ENCODE results near the gene CRIP2. TPM values are rescaled to one million over a fixed set of nuclear protein-coding genes. Genes with fewer than 3 reads are reported as not detected.

The CRIP2 gene
- total RNA-seq, 1 donor from 2014 or later = 88.0 TPM

GRCh38 chr14:105458571-105458970 lies 16.1 kb upstream of the CRIP2 start:
- no peak for FAIRE-seq
- DNase-seq (ENCODE audit: low spot score in 2 of 2) = no peak

- no peak for DNase-seq (ENCODE audit: low spot score in 2 of 2)
- FAIRE-seq = no peak
Observed at GRCh38 chr14:105460116-105460515, 14.5 kb upstream of the CRIP2 start.

- FAIRE-seq (no peak), DNase-seq (ENCODE audit: low spot score in 2 of 2) (no peak)
Observed at GRCh38 chr14:105460616-105461015, 14.0 kb upstream of the CRIP2 start.

GRCh38 chr14:105461903-105462302 lies 12.7 kb upstream of the CRIP2 start:
- no peak for FAIRE-seq
- no peak for DNase-seq (ENCODE audit: low spot score in 2 of 2)

GRCh38 chr14:105464501-105464900 lies 10.1 kb upstream of the CRIP2 start:
- no peak for FAIRE-seq
- DNase-seq (ENCODE audit: low spot score in 2 of 2) = no peak

GRCh38 chr14:105465209-105466031 lies 9.2 kb upstream of the CRIP2 start:
- DNase-seq (ENCODE audit: low spot score in 2 of 2) (peak; percentile 41 to 55), FAIRE-seq (no peak)

GRCh38 chr14:105466531-105467248 lies 7.9 kb upstream of the CRIP2 start:
- DNase-seq (ENCODE audit: low spot score in 2 of 2) = no peak
- FAIRE-seq = no peak

GRCh38 chr14:105467249-105467941 lies 7.2 kb upstream of the CRIP2 start:
- DNase-seq (ENCODE audit: low spot score in 2 of 2) = peak in 1 of 2 donors; percentile 36

GRCh38 chr14:105467942-105468471 lies 6.6 kb upstream of the CRIP2 start:
- no peak for DNase-seq (ENCODE audit: low spot score in 2 of 2)
- FAIRE-seq = no peak

More at GRCh38 chr14:105467249-105467941, 7.2 kb upstream of the CRIP2 start:
- FAIRE-seq = no peak

- peak; percentile 40 to 53 for DNase-seq (ENCODE audit: low spot score in 2 of 2)
- FAIRE-seq = no peak
Observed at GRCh38 chr14:105468621-105469241, 5.9 kb upstream of the CRIP2 start.

GRCh38 chr14:105469456-105470349 lies 4.9 kb upstream of the CRIP2 start:
- FAIRE-seq = no peak
- DNase-seq (ENCODE audit: low spot score in 2 of 2) = no peak

GRCh38 chr14:105470350-105471296 lies 4.0 kb upstream of the CRIP2 start:
- DNase-seq (ENCODE audit: low spot score in 2 of 2) = no peak

GRCh38 chr14:105471297-105471821 lies 3.3 kb upstream of the CRIP2 start:
- FAIRE-seq (no peak), DNase-seq (ENCODE audit: low spot score in 2 of 2) (no peak)

More at GRCh38 chr14:105470350-105471296, 4.0 kb upstream of the CRIP2 start:
- FAIRE-seq = no peak

GRCh38 chr14:105471823-105472485 lies 2.7 kb upstream of the CRIP2 start:
- DNase-seq (ENCODE audit: low spot score in 2 of 2) (no peak), FAIRE-seq (no peak)

- FAIRE-seq (no peak), DNase-seq (ENCODE audit: low spot score in 2 of 2) (no peak)
Observed at GRCh38 chr14:105472486-105472991, 2.1 kb upstream of the CRIP2 start.

GRCh38 chr14:105473033-105473676 lies 1.5 kb upstream of the CRIP2 start:
- DNase-seq (ENCODE audit: low spot score in 2 of 2) (no peak), FAIRE-seq (no peak)

Data from frontal cortex (tissue), 4 donors.